ENCODE results near the gene DIS3L2.
"Not testable (repeated sequence)": the region's sequence is repeated elsewhere in the genome, so short reads cannot be mapped to it uniquely, and the experiment has no call there.

Gene DIS3L2

DNA sequence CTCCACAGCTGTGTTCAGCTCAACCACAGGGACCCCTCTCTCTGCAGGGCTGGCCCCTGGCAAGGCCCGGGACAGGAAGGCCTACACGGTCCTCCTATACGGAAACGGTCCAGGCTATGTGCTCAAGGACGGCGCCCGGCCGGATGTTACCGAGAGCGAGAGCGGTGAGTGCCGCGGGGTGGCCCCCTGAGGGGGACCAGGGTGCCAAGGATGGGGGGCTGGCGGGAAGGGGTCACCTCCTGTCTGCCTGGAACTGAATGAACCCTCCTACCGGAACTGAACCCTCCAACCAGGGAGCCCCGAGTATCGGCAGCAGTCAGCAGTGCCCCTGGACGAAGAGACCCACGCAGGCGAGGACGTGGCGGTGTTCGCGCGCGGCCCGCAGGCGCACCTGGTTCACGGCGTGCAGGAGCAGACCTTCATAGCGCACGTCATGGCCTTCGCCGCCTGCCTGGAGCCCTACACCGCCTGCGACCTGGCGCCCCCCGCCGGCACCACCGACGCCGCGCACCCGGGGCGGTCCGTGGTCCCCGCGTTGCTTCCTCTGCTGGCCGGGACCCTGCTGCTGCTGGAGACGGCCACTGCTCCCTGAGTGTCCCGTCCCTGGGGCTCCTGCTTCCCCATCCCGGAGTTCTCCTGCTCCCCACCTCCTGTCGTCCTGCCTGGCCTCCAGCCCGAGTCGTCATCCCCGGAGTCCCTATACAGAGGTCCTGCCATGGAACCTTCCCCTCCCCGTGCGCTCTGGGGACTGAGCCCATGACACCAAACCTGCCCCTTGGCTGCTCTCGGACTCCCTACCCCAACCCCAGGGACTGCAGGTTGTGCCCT lies 419.9 kb downstream of the DIS3L2 start:
- DNase-seq, result not testable (repeated sequence)

DNA sequence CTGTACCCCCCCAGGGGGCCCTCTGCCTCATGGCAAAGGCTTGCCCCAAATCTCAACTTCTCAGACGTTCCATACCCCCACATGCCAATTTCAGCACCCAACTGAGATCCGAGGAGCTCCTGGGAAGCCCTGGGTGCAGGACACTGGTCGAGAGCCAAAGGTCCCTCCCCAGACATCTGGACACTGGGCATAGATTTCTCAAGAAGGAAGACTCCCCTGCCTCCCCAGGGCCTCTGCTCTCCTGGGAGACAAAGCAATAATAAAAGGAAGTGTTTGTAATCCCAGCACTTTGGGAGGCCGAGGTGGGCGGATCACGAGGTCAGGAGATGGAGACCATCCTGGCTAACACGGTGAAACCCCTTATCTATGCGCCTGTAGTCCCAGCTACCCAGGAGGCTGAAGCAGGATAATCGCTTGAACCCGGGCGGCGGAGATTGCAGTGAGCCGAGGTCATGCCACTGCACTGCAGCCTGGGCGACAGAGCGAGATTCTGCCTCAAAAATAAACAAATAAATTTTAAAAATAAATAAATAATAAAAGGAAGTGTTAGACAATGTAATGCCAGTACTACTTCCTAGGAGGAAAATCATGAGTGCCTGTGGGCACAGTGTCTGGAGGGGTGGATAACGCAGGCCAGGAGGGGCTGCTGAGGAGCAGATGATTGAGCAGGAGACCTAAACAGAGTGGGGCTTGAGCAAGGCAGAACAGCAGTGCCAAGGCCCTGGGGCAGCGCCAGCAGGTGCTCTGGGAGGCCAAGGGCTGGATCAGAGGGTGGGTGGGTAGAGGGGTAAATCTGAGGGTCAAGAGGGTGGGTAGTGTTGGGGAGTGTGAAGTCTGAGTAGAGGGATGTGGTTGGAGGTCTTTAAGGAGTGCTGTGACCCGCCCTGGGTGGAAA lies 421.1 kb downstream of the DIS3L2 start:
- DNase-seq, result no peak

DNA sequence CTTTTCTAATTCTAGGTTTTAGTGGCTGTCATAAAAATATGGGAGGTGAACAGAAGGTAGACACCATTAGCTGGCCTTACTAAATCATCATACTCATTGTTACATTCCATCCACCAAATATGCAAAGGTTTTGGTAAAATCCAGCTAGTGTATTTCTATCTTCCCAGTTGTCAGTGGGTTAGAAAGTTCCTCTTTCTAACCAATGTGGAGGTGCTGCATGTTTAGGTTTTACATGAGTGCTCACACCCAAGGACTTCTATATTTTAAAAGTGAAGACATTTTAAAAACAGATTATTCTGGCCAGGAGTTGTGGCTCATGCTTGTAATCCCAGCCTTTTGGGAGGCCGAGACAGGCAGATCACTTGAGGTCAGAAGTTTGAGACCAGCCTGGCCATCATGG lies 423.0 kb downstream of the DIS3L2 start:
- DNase-seq, result no peak

DNA sequence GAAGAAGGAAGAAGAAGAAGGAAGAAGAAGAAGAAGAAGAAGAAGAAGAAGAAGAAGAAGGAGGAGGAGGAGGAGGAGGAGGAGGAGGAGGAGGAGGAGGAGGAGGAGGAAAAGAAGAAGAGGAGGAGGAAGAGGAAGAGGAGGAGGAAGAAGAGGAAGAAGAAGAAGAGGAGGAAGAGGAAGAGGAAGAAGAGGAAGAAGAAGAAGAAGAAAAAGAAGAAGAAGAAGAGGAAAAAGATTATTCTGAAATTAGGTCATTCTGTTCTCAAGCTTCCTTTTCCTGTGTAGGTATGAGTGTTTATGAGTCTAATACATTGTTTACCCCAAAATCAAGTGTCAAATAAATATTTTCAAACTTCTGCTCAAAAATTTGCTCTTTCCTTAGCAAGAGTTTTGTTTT lies 423.5 kb downstream of the DIS3L2 start:
- DNase-seq, result not testable (repeated sequence)

DNA sequence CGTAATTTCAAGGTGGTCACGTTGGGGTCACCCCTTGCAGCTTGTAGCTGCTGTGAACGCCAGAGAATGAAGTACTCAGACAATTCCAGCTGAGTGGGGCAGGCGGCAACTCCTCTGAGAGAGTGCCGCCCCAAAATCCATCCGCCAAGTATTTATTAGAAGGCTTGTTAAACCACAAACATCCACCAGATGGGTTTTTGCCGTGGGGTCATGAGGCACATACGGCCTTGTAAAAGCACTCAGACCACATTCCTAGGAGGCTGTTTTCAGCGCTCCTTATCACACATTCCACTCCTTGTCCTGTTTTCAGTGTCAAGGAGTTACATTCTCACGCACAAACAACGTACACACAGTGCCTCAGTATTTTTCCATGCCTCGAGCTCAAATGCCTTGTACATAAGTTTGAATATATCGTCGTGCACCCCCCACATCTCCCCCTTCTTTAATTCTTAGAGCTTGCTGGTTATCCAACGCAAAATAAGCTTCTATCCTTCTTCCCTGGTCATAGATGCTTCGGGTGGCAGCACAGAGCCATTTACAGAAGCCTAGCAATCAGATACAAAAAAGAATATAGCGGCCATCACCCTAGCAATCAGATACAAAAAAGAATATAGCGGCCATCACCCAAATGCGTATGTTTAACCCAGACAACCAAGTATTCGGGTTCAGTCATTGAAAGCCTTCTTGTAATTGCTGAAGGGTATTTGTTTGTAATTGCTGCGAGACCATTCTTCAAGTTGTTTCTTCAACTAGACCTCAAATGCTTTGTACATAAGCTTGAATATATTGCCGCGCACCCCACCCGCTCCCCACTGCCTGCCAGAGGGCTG lies 424.4 kb downstream of the DIS3L2 start:
- DNase-seq, result no peak

DNA sequence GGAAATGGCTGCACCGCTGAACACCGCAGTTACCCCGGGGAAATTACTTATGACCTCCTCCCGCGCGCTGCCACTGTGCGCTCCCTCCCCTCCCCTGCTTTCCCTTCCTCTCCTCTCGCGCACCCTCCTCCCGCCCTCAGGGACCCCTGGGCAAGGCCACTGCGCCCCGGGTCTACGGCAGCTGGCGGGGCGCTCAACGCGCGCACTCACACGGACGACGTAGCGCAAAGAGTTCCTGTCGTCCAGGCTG lies 424.9 kb downstream of the DIS3L2 start:
- DNase-seq, result no peak

All from hypothalamus (tissue), 51 donors.